Neural cell (in vitro differentiated cells): ENCODE results near the gene CEP55.

ENCODE experiments used
- CTCF ChIP-seq: fragments of 450-650 bp; IDR thresholded peaks from 2 replicates; pipeline ENCODE4 v1.5.1; 2014; ENCODE audit warnings: antibody characterized with exemption, mild to moderate bottlenecking, moderate library complexity; ENCODE audit not compliant: poor library complexity, severe bottlenecking
- EP300 ChIP-seq: fragments of 450-650 bp; conservative IDR thresholded peaks from 2 replicates; pipeline ENCODE4 v1.6.1; 2014; ENCODE audit warnings: antibody characterized with exemption, mild to moderate bottlenecking, moderate library complexity; ENCODE audit not compliant: poor library complexity, severe bottlenecking
- EZH2 ChIP-seq: fragments of 200-600, 300-800 bp; shearing (Covaris generic), sonication (generic); IDR thresholded peaks from 2 replicates; pipeline ENCODE4 v1.6.1; 2014; ENCODE audit warnings: antibody characterized with exemption, low read length, borderline replicate concordance, mild to moderate bottlenecking; ENCODE audit not compliant: insufficient read depth, poor library complexity, severe bottlenecking
- POLR2AphosphoS5 ChIP-seq: IDR thresholded peaks from 2 replicates; pipeline ENCODE4 v1.6.1; 2012
- RAD21 ChIP-seq: fragments of 450-650 bp; conservative IDR thresholded peaks from 2 replicates; pipeline ENCODE4 v1.6.1; 2014; ENCODE audit warnings: antibody characterized with exemption, mild to moderate bottlenecking, moderate library complexity
- SMC3 ChIP-seq: fragments of 450-650 bp; conservative IDR thresholded peaks from 2 replicates; pipeline ENCODE4 v1.6.1; 2014; ENCODE audit warnings: antibody characterized with exemption, mild to moderate bottlenecking, moderate library complexity; ENCODE audit not compliant: poor library complexity
- TAF1 ChIP-seq: IDR thresholded peaks from 2 replicates; pipeline ENCODE4 v1.6.1; 2012; ENCODE audit warnings: low read depth

GRCh38 chr10:93475227-93475626 lies 21.2 kb upstream of the CEP55 start:
- no peak for TF ChIP-seq CTCF
- no peak for TF ChIP-seq EZH2
- no peak for TF ChIP-seq POLR2AphosphoS5
- TF ChIP-seq RAD21: no peak
- TF ChIP-seq EP300: no peak
- no peak for TF ChIP-seq SMC3
- TF ChIP-seq TAF1: no peak
